ENCODE data around the gene CD300E. TPM values are rescaled to one million over a fixed set of nuclear protein-coding genes. Genes with fewer than 3 reads are reported as not detected.
"Not testable (repeated sequence)": the region's sequence is repeated elsewhere in the genome, so short reads cannot be mapped to it uniquely, and the experiment has no call there.

The CD300E gene
- total RNA-seq, 1 donor, result not detected

- H3K4me3 ChIP-seq (ENCODE audit: low read depth, low read length), result no peak overlapping the region
- TF ChIP-seq CTCF (IDR thresholded peaks at IDR 0.05; ENCODE audit: insufficient read depth, low read depth, low read length), result no peak
- no peak for DNase-seq (ENCODE audit: low read depth)
Measured at GRCh38 chr17:74637265-74637664, 13.7 kb upstream of the CD300E start.

GRCh38 chr17:74636541-74637085 lies 13.1 kb upstream of the CD300E start:
- DNase-seq (ENCODE audit: low read depth); H3K4me3 ChIP-seq (ENCODE audit: low read depth, low read length): not testable (repeated sequence)

GRCh38 chr17:74635418-74635817 lies 11.9 kb upstream of the CD300E start:
- no peak overlapping the region for H3K4me3 ChIP-seq (ENCODE audit: low read depth, low read length)
- no peak for DNase-seq (ENCODE audit: low read depth)
- no peak for TF ChIP-seq CTCF (IDR thresholded peaks at IDR 0.05; ENCODE audit: insufficient read depth, low read depth, low read length)

- no peak overlapping the region for H3K4me3 ChIP-seq (ENCODE audit: low read depth, low read length)
- no peak for TF ChIP-seq CTCF (IDR thresholded peaks at IDR 0.05; ENCODE audit: insufficient read depth, low read depth, low read length)
- DNase-seq (ENCODE audit: low read depth), result no peak
Measured at GRCh38 chr17:74633326-74633725, 9.8 kb upstream of the CD300E start.

- DNase-seq (ENCODE audit: low read depth), result no peak
- no peak for TF ChIP-seq CTCF (IDR thresholded peaks at IDR 0.05; ENCODE audit: insufficient read depth, low read depth, low read length)
- no peak overlapping the region for H3K4me3 ChIP-seq (ENCODE audit: low read depth, low read length)
Measured at GRCh38 chr17:74632617-74633016, 9.1 kb upstream of the CD300E start.

GRCh38 chr17:74631468-74632450 lies 8.2 kb upstream of the CD300E start:
- DNase-seq (ENCODE audit: low read depth), result peak; percentile 74
- TF ChIP-seq CTCF (IDR thresholded peaks at IDR 0.05; ENCODE audit: insufficient read depth, low read depth, low read length), result no peak

GRCh38 chr17:74630251-74630650 lies 6.7 kb upstream of the CD300E start:
- not testable (repeated sequence) for H3K4me3 ChIP-seq (ENCODE audit: low read depth, low read length); DNase-seq (ENCODE audit: low read depth)

More at GRCh38 chr17:74631468-74632450, 8.2 kb upstream of the CD300E start:
- H3K4me3 ChIP-seq (ENCODE audit: low read depth, low read length), result no peak overlapping the region
